Iris pigment epithelial cell (primary cell): Measurements from ENCODE around the gene CDKN1C.

ENCODE experiments used
- DNase-seq: peaks from one replicate; pipeline ENCODE4 v3.0.0-alpha.2; 2011; ENCODE audit warnings: low read depth

CDKN1C gene

GRCh38 chr11:2869561-2870427, 15.8 kb downstream of the CDKN1C start:
- DNase-seq = no peak

GRCh38 chr11:2869134-2869526, 16.4 kb downstream of the CDKN1C start:
- DNase-seq = no peak

GRCh38 chr11:2868506-2869133, 17.0 kb downstream of the CDKN1C start:
- DNase-seq = no peak

GRCh38 chr11:2867722-2868505, 17.7 kb downstream of the CDKN1C start:
- DNase-seq = peak; percentile 13

- no peak for DNase-seq
These were observed 18.4 kb downstream of the CDKN1C start for GRCh38 chr11:2867142-2867541.

GRCh38 chr11:2865922-2866577, 19.5 kb downstream of the CDKN1C start:
- no peak for DNase-seq

- DNase-seq = no peak
These were observed 20.7 kb downstream of the CDKN1C start for GRCh38 chr11:2864901-2865300.

- no peak for DNase-seq
These were observed 22.3 kb downstream of the CDKN1C start for GRCh38 chr11:2863276-2863618.

GRCh38 chr11:2862395-2863275, 22.9 kb downstream of the CDKN1C start:
- no peak for DNase-seq

- peak; percentile 54 for DNase-seq
These were observed 24.9 kb downstream of the CDKN1C start for GRCh38 chr11:2860636-2861035.

GRCh38 chr11:2859699-2860037, 25.9 kb downstream of the CDKN1C start:
- DNase-seq = no peak

GRCh38 chr11:2858995-2859698, 26.4 kb downstream of the CDKN1C start:
- DNase-seq = no peak

- DNase-seq = no peak
These were observed 27.7 kb downstream of the CDKN1C start for GRCh38 chr11:2857918-2858317.

- no peak for DNase-seq
These were observed 28.3 kb downstream of the CDKN1C start for GRCh38 chr11:2857276-2857675.

GRCh38 chr11:2855162-2855561, 30.4 kb downstream of the CDKN1C start:
- DNase-seq = no peak

GRCh38 chr11:2853997-2854560, 31.5 kb downstream of the CDKN1C start:
- DNase-seq = no peak

GRCh38 chr11:2853401-2853800, 32.2 kb downstream of the CDKN1C start:
- no peak for DNase-seq

- DNase-seq = no peak
These were observed 35.4 kb downstream of the CDKN1C start for GRCh38 chr11:2849994-2850770.

- no peak for DNase-seq
These were observed 37.1 kb downstream of the CDKN1C start for GRCh38 chr11:2848497-2848896.

- no peak for DNase-seq
These were observed 38.0 kb downstream of the CDKN1C start for GRCh38 chr11:2847561-2847960.
